Measurements from ENCODE around the gene LAMC2.

DNA sequence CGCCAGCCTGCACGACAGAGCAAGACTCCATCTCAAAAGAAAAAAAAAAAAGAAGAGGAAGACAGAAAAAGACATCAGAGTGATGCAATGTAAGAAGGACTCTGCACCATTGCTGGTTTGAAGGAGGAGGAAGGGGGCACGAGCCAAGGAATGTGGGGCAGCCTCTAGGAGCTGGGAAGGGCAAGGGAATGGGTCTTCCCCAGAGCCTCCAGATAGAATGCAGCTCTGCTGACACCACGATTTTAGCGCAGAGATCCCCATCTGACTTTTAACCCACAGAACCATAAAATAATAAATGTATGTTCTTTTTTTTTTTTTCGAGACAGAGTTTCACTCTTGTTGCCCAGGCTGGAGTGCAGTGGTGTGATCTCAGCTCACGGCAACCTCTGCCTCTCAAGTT lies 33.9 kb upstream of the LAMC2 start:
- no peak for TF ChIP-seq EZH2 (IDR thresholded peaks at IDR 0.05; ENCODE audit: borderline replicate concordance, low read depth, low read length, poor library complexity, severe bottlenecking)
- TF ChIP-seq, protein P1, sequence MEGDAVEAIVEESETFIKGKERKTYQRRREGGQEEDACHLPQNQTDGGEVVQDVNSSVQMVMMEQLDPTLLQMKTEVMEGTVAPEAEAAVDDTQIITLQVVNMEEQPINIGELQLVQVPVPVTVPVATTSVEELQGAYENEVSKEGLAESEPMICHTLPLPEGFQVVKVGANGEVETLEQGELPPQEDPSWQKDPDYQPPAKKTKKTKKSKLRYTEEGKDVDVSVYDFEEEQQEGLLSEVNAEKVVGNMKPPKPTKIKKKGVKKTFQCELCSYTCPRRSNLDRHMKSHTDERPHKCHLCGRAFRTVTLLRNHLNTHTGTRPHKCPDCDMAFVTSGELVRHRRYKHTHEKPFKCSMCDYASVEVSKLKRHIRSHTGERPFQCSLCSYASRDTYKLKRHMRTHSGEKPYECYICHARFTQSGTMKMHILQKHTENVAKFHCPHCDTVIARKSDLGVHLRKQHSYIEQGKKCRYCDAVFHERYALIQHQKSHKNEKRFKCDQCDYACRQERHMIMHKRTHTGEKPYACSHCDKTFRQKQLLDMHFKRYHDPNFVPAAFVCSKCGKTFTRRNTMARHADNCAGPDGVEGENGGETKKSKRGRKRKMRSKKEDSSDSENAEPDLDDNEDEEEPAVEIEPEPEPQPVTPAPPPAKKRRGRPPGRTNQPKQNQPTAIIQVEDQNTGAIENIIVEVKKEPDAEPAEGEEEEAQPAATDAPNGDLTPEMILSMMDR (conservative IDR thresholded peaks at IDR 0.05; ENCODE audit: low read depth, low read length) = no peak

Data from A673 (cell line).